ENCODE measurements around the gene ATAD2B.

DNA sequence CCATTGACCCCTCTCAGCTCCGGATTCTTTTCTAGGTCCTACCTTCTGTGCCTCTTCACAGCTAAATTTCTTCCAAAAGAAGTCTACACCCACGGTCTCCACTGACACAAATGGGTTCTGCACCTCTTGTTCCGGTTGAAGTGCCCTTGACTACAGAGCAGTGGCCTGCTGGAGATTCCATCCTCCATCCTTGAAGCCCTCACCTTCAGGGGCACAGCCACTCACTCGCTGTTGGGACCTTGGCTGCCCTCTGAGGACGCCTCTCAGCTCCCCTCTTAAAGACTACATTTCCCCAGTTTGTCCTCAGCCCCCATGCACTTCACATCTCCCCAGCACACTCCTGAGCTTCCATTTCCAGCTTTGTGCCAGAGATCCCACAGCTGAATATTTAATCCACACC is 226.3 kb downstream of the ATAD2B start:
- TF ChIP-seq, protein P1, sequence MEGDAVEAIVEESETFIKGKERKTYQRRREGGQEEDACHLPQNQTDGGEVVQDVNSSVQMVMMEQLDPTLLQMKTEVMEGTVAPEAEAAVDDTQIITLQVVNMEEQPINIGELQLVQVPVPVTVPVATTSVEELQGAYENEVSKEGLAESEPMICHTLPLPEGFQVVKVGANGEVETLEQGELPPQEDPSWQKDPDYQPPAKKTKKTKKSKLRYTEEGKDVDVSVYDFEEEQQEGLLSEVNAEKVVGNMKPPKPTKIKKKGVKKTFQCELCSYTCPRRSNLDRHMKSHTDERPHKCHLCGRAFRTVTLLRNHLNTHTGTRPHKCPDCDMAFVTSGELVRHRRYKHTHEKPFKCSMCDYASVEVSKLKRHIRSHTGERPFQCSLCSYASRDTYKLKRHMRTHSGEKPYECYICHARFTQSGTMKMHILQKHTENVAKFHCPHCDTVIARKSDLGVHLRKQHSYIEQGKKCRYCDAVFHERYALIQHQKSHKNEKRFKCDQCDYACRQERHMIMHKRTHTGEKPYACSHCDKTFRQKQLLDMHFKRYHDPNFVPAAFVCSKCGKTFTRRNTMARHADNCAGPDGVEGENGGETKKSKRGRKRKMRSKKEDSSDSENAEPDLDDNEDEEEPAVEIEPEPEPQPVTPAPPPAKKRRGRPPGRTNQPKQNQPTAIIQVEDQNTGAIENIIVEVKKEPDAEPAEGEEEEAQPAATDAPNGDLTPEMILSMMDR (IDR thresholded peaks at IDR 0.05) = no peak
- no peak for TF ChIP-seq ZFX (IDR thresholded peaks at IDR 0.05; ENCODE audit: borderline replicate concordance)
